Activated T-cell treated with anti-CD3 and anti-CD28 coated beads, Interleukin-2, amount 50 U/mL, for 24 hours (primary cell): Measurements from ENCODE around the gene AMMECR1.
"Not testable (repeated sequence)": the region's sequence is repeated elsewhere in the genome, so short reads cannot be mapped to it uniquely, and the experiment has no call there.

Experiments used
- DNase-seq: peaks from one replicate; pipeline ENCODE4 v3.0.0-alpha.2; 2020
- H3K27ac Mint-ChIP-seq: 2 replicates; pipeline ENCODE4 v1.8.0; 2020; ENCODE audit warnings: mild to moderate bottlenecking, mixed read lengths
- H3K27me3 Mint-ChIP-seq: 2 replicates; pipeline ENCODE4 v1.8.0; 2020; ENCODE audit warnings: mixed read lengths
- H3K36me3 Mint-ChIP-seq: 2 replicates; pipeline ENCODE4 v1.8.0; 2020; ENCODE audit warnings: low read depth, mixed read lengths
- H3K4me1 Mint-ChIP-seq: 2 replicates; pipeline ENCODE4 v1.8.0; 2020; ENCODE audit warnings: low read depth, mixed read lengths
- H3K4me3 Mint-ChIP-seq: 2 replicates; pipeline ENCODE4 v1.8.0; 2020; ENCODE audit warnings: mild to moderate bottlenecking, moderate library complexity, mixed read lengths
- H3K9me3 Mint-ChIP-seq: 2 replicates; pipeline ENCODE4 v1.8.0; 2020; ENCODE audit warnings: mixed read lengths

Gene AMMECR1

GRCh38 chrX:110317820-110318663 lies at the start of gene AMMECR1:
Gene AMMECR1 (minus strand): TSS chrX:110318085. CDS start chrX:110318071, 14 bp downstream.
- Mint-ChIP-seq H3K27me3 (peaks cover 18% of the 10 kb centered on the region), H3K9me3 (no peaks in the 10 kb centered on the region), H3K36me3 (peaks cover 7% of the 10 kb centered on the region), H3K4me1 (peaks cover 25% of the 10 kb centered on the region), H3K4me3 (peak within 1 kb of the TSS; percentile 85), H3K27ac (peak within 1 kb of the TSS; percentile 96)
- DNase-seq = peak; percentile 83

DNA sequence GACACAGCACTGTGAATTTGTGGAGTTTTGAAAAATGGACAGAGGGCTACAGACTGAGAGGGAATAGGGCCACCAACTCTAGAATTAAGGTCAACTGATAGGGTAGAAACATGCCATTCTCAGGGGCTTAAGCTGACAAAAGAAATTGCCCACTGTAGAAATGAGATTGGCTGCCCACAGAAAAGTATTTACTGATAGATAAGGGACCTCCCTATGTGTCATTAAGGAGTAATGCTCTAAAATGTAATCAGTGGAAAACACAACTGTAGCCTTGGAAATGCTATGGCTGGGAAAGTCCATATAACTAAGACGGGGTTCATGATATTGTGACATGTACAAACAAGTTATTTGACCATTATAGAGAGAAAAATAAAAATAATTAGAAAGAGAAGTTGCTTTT lies 45.4 kb upstream of the AMMECR1 start:
- Mint-ChIP-seq H3K27ac (no peak overlapping the region), H3K4me1 (no peaks in the 10 kb centered on the region), H3K27me3 (peaks cover 20% of the 10 kb centered on the region), H3K36me3 (no peaks in the 10 kb centered on the region), H3K4me3 (no peak overlapping the region), H3K9me3 (no peaks in the 10 kb centered on the region)
- DNase-seq = no peak

- H3K27ac Mint-ChIP-seq = no peak overlapping the region
- H3K9me3 Mint-ChIP-seq = no peaks in the 10 kb centered on the region
- H3K36me3 Mint-ChIP-seq = no peaks in the 10 kb centered on the region
- H3K27me3 Mint-ChIP-seq = peaks cover 11% of the 10 kb centered on the region
- H3K4me3 Mint-ChIP-seq = no peak overlapping the region
- DNase-seq = no peak
- no peaks in the 10 kb centered on the region for H3K4me1 Mint-ChIP-seq
Observed at GRCh38 chrX:110359273-110359672, 41.4 kb upstream of the AMMECR1 start.

GRCh38 chrX:110358548-110358947 lies 40.7 kb upstream of the AMMECR1 start, which contains the start of gene RTL9:
Gene RTL9 (plus strand): TSS chrX:110358848. CDS start chrX:110450618, 91,770 bp downstream.
- H3K4me3 Mint-ChIP-seq = no peak within 1 kb of the TSS
- DNase-seq = no peak

GRCh38 chrX:110346681-110347080 lies 28.8 kb upstream of the AMMECR1 start:
- no peak overlapping the region for H3K4me3 Mint-ChIP-seq
- H3K27me3 Mint-ChIP-seq = peaks cover 3% of the 10 kb centered on the region
- H3K27ac Mint-ChIP-seq = no peak overlapping the region
- H3K36me3 Mint-ChIP-seq = no peaks in the 10 kb centered on the region
- no peaks in the 10 kb centered on the region for H3K9me3 Mint-ChIP-seq
- DNase-seq = no peak
- no peaks in the 10 kb centered on the region for H3K4me1 Mint-ChIP-seq

More at GRCh38 chrX:110358548-110358947, 40.7 kb upstream of the AMMECR1 start, which contains the start of gene RTL9:
- Mint-ChIP-seq H3K27me3 (peaks cover 11% of the 10 kb centered on the region), H3K4me1 (no peaks in the 10 kb centered on the region), H3K27ac (no peak within 1 kb of the TSS), H3K9me3 (no peaks in the 10 kb centered on the region), H3K36me3 (no peaks in the 10 kb centered on the region)

- no peak for DNase-seq
- Mint-ChIP-seq H3K4me1 (peaks cover 9% of the 10 kb centered on the region), H3K9me3 (no peaks in the 10 kb centered on the region), H3K36me3 (no peaks in the 10 kb centered on the region), H3K27ac (peak overlapping the region; percentile 64), H3K4me3 (no peak overlapping the region), H3K27me3 (peaks cover 15% of the 10 kb centered on the region)
Observed at GRCh38 chrX:110341189-110342035, 23.5 kb upstream of the AMMECR1 start.

DNA sequence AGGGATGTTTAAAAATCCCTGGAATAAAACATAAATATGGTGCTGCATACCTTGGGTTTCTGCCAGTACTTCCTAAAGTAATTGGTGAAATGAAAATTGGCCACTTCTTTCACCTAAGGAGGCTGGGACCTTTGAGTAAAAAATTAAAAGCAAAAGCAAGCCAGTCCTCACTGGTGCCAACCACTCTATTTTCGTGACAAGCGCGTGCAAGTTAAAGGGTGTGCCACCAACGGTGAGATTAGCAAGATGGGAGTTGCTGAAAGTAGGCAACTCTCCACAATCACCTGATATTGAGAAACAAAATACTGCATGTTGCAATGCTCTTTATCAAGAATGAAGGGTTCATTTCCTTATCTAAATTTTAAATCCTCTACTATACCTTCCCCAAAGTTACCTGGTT lies 21.1 kb upstream of the AMMECR1 start:
- Mint-ChIP-seq H3K4me3 (no peak overlapping the region), H3K27me3 (peaks cover 29% of the 10 kb centered on the region), H3K27ac (no peak overlapping the region)

DNA sequence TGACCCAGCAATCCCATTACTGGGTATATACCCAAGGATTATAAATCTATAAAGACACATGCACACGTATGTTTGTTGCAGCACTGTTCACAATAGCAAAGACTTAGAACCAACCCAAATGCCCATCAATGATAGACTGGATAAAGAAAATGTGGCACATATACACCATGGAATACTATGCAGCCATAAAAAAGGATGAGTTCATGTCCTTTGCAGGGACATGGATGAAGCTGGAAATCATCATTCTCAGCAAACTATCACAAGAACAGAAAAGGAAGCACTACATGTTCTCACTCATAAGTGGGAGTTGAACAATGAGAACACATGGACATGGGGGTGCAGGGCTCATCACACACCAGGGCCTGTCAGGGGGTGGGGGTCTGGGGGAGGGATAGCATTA lies 15.6 kb upstream of the AMMECR1 start:
- H3K4me3 Mint-ChIP-seq, H3K9me3 Mint-ChIP-seq, DNase-seq, H3K4me1 Mint-ChIP-seq, H3K27ac Mint-ChIP-seq, H3K36me3 Mint-ChIP-seq: not testable (repeated sequence)
- peaks cover 30% of the 10 kb centered on the region for H3K27me3 Mint-ChIP-seq

More for the DNA sequence above, 21.1 kb upstream of the AMMECR1 start:
- no peaks in the 10 kb centered on the region for H3K9me3 Mint-ChIP-seq
- H3K4me1 Mint-ChIP-seq = peaks cover 9% of the 10 kb centered on the region
- H3K36me3 Mint-ChIP-seq = no peaks in the 10 kb centered on the region
- no peak for DNase-seq

GRCh38 chrX:110331444-110332030 lies 13.7 kb upstream of the AMMECR1 start:
- Mint-ChIP-seq H3K4me3 (no peak overlapping the region), H3K4me1 (no peaks in the 10 kb centered on the region), H3K9me3 (no peaks in the 10 kb centered on the region), H3K36me3 (no peaks in the 10 kb centered on the region), H3K27me3 (peaks cover 18% of the 10 kb centered on the region), H3K27ac (no peak overlapping the region)
- no peak for DNase-seq

DNA sequence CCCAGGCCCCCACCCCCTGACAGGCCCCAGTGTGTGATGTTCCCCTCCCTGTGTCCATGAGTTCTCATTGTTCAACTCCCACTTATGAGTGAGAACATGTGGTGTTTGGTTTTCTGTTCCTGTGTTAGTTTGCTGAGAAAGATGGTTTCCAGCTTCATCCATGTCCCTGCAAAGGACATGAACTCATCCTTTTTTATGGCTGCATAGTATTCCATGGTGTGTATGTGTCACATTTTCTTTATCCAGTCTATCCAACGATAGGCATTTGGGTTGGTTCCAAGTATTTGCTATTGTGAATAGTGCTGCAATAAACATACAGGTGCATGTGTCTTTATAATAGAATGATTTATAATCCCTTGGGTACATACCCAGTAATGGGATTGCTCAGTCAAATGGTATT lies 10.7 kb upstream of the AMMECR1 start:
- H3K27ac Mint-ChIP-seq, H3K4me1 Mint-ChIP-seq, H3K27me3 Mint-ChIP-seq, H3K36me3 Mint-ChIP-seq, DNase-seq, H3K9me3 Mint-ChIP-seq, H3K4me3 Mint-ChIP-seq: not testable (repeated sequence)

DNA sequence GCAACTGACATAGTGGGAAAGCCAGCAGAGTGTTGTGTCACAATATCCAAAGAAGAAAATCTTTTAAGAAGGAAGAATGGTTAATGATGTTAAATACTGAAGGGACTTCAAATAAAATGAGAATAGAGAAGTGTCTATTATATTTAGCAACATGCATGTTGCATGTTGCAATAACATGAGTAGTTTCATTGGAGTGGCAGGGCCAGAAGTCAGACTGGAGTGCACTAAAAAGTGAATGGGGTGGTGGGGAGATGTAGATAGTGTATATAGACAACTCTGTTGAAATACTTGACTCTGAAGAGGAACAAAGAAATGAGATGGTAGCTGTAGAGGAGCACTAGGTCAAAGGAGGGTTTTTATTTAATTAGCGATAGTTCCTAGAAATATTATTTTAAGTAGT lies 9.5 kb upstream of the AMMECR1 start:
- H3K36me3 Mint-ChIP-seq = no peaks in the 10 kb centered on the region
- no peaks in the 10 kb centered on the region for H3K9me3 Mint-ChIP-seq
- H3K4me3 Mint-ChIP-seq = no peak overlapping the region
- no peak overlapping the region for H3K27ac Mint-ChIP-seq
- peaks cover 7% of the 10 kb centered on the region for H3K27me3 Mint-ChIP-seq
- no peaks in the 10 kb centered on the region for H3K4me1 Mint-ChIP-seq
- no peak for DNase-seq

DNA sequence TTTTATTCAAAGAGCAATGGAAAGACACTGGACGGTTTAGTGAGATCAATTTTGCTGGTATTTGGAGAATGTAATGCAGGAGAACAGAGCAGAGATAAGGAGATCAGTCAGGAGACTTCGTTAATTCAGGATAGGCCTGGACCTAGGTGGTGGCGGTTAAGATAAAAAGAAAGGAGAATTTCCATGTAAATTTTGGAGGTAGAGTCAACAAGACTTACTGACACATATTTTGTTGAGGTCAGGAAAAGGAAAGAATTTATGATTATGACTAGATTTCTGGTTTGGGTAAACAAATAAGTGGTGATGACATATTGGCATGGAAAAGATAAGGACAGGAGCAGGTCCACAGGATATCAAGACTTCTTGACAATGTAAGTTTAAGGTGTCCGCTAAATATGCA lies 8.8 kb upstream of the AMMECR1 start:
- Mint-ChIP-seq H3K27me3 (peaks cover 7% of the 10 kb centered on the region), H3K9me3 (no peaks in the 10 kb centered on the region), H3K4me3 (no peak overlapping the region), H3K4me1 (no peaks in the 10 kb centered on the region), H3K36me3 (no peaks in the 10 kb centered on the region), H3K27ac (no peak overlapping the region)
- no peak for DNase-seq

- Mint-ChIP-seq H3K4me1 (peaks cover 3% of the 10 kb centered on the region), H3K27me3 (peaks cover 18% of the 10 kb centered on the region), H3K36me3 (peaks cover 2% of the 10 kb centered on the region), H3K4me3 (no peak overlapping the region), H3K27ac (no peak overlapping the region), H3K9me3 (no peaks in the 10 kb centered on the region)
- no peak for DNase-seq
Observed at GRCh38 chrX:110322603-110323002, 4.7 kb upstream of the AMMECR1 start.

DNA sequence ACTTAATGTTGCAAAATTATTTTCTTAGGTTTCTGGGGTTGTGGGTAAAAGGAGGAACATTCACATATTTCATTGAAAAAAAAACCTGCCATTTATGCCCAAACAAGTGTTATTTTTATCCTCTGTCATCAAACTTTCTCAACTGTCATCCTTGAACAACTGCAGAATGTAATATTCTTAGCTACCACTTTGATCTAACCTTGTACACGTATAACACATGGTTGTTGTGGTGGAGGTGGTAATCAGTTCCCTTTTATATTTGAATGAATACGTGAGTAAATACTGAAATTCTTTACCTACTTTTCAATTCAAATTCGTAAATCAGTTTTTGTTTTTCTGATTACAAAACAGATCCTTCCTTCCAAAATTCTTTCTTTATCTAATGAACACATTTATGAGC lies 3.8 kb upstream of the AMMECR1 start:
- no peaks in the 10 kb centered on the region for H3K9me3 Mint-ChIP-seq
- peaks cover 6% of the 10 kb centered on the region for H3K36me3 Mint-ChIP-seq
- DNase-seq = no peak
- peaks cover 18% of the 10 kb centered on the region for H3K27me3 Mint-ChIP-seq
- H3K4me3 Mint-ChIP-seq = no peak overlapping the region
- H3K27ac Mint-ChIP-seq = no peak overlapping the region
- peaks cover 3% of the 10 kb centered on the region for H3K4me1 Mint-ChIP-seq
